GM23338 (cell line): ENCODE results near the gene NIPA2. TPM values are rescaled to one million over a fixed set of nuclear protein-coding genes. Genes with fewer than 3 reads are reported as not detected.
A peak's percentile ranks its signal among the peaks of the same experiment; 100 is the strongest.

Source experiments
- ATAC-seq: fragments of 200-7000 bp; cut with Tn5 transposase; 3 replicates; pipeline ENCODE4 v1.9.1; 2020
- DNase-seq: peaks from one replicate; pipeline ENCODE4 v3.0.0-alpha.2; 2015; ENCODE audit warnings: low spot score
- H2AFZ ChIP-seq: fragments of 200-600 bp; sonication (generic); 2 replicates; pipeline ENCODE4 v1.8.0; 2016; ENCODE audit warnings: antibody characterized with exemption, mild to moderate bottlenecking, moderate library complexity
- H3F3A ChIP-seq: fragments of 200-600 bp; sonication (generic); replicated peaks from 2 replicates; pipeline ENCODE4 v1.8.0; 2017; ENCODE audit warnings: antibody characterized with exemption, mixed run types, low read depth
- H3K27ac ChIP-seq: fragments of 200-600 bp; sonication (generic); 2 replicates; pipeline ENCODE4 v1.6.1; 2016; ENCODE audit warnings: low read depth
- H3K27me3 ChIP-seq: fragments of 200-600 bp; sonication (generic); 2 replicates; pipeline ENCODE4 v1.8.0; 2016; ENCODE audit warnings: mild to moderate bottlenecking, mixed run types, moderate library complexity; ENCODE audit not compliant: insufficient read depth
- H3K36me3 ChIP-seq: fragments of 200-600 bp; sonication (generic); 2 replicates; pipeline ENCODE4 v1.8.0; 2016; ENCODE audit warnings: mild to moderate bottlenecking; ENCODE audit not compliant: insufficient read depth
- H3K4me1 ChIP-seq: fragments of 200-600 bp; sonication (generic); 2 replicates; pipeline ENCODE4 v1.8.0; 2016; ENCODE audit warnings: mild to moderate bottlenecking, moderate library complexity; ENCODE audit not compliant: insufficient read depth
- H3K4me2 ChIP-seq: fragments of 200-600 bp; sonication (generic); 2 replicates; pipeline ENCODE4 v1.7.1; 2017; ENCODE audit warnings: mixed run types
- H3K4me3 ChIP-seq: fragments of 200-600 bp; sonication (generic); 2 replicates; pipeline ENCODE4 v1.6.1; 2016; ENCODE audit warnings: mixed run types
- H3K79me2 ChIP-seq: fragments of 200-600 bp; sonication (generic); replicated peaks from 2 replicates; pipeline ENCODE4 v1.8.0; 2017; ENCODE audit warnings: mild to moderate bottlenecking; ENCODE audit not compliant: insufficient read depth
- H3K9me2 ChIP-seq: fragments of 200-600 bp; sonication (generic); 2 replicates; pipeline ENCODE4 v1.8.0; 2017; ENCODE audit not compliant: insufficient read depth
- H4K20me1 ChIP-seq: fragments of 200-600 bp; sonication (generic); replicated peaks from 2 replicates; pipeline ENCODE4 v1.8.0; 2017; ENCODE audit warnings: mild to moderate bottlenecking; ENCODE audit not compliant: insufficient read depth
- H3K27ac Mint-ChIP-seq: 2 replicates; pipeline ENCODE4 v1.8.0; 2020; ENCODE audit warnings: inconsistent platforms, mild to moderate bottlenecking, moderate library complexity, mixed read lengths
- H3K27me3 Mint-ChIP-seq: 3 replicates; pipeline ENCODE4 v1.8.0; 2022; ENCODE audit warnings: low read depth, mild to moderate bottlenecking, moderate library complexity, mixed read lengths, inconsistent platforms; ENCODE audit not compliant: insufficient read depth, poor library complexity
- H3K36me3 Mint-ChIP-seq: 3 replicates; pipeline ENCODE4 v1.8.0; 2021; ENCODE audit warnings: low read depth, mild to moderate bottlenecking, inconsistent platforms, moderate library complexity, mixed read lengths
- H3K4me1 Mint-ChIP-seq: 3 replicates; pipeline ENCODE4 v1.8.0; 2020; ENCODE audit warnings: mild to moderate bottlenecking, inconsistent platforms, mixed read lengths
- H3K4me3 Mint-ChIP-seq: 3 replicates; pipeline ENCODE4 v1.8.0; 2021; ENCODE audit warnings: moderate library complexity, mild to moderate bottlenecking, inconsistent platforms, mixed read lengths
- H3K9me3 Mint-ChIP-seq: 3 replicates; pipeline ENCODE4 v1.8.0; 2020; ENCODE audit warnings: moderate library complexity, mild to moderate bottlenecking, inconsistent platforms, mixed read lengths
- CTCF ChIP-seq, 2 experiments: fragments of 200-600 bp in 1 of 2; sonication (generic) in 1 of 2; conservative IDR thresholded peaks; 2 replicates each; pipeline versions ENCODE4 v1.5.1 to v1.6.1; 2016 to 2017; ENCODE audit warnings: antibody characterized with exemption in 2 of 2, low read depth in 2 of 2, mild to moderate bottlenecking in 2 of 2, moderate library complexity in 1 of 2
- ETS1 ChIP-seq: IDR thresholded peaks from 2 replicates; pipeline ENCODE4 v1.6.1; 2016; ENCODE audit warnings: antibody characterized with exemption
- EZH2 ChIP-seq: fragments of 200-600 bp; sonication (generic); IDR thresholded peaks from one replicate; pipeline ENCODE4 v1.8.0; 2017; ENCODE audit warnings: antibody characterized with exemption, mild to moderate bottlenecking, low read depth; ENCODE audit not compliant: unreplicated experiment
- JUNB ChIP-seq: IDR thresholded peaks from one replicate; pipeline ENCODE4 v1.6.1; 2016; ENCODE audit warnings: antibody characterized with exemption; ENCODE audit not compliant: unreplicated experiment
- NANOG ChIP-seq: IDR thresholded peaks from 2 replicates; pipeline ENCODE4 v1.6.1; 2016; ENCODE audit warnings: antibody characterized with exemption, borderline replicate concordance
- POLR2AphosphoS5 ChIP-seq: IDR thresholded peaks from 2 replicates; pipeline ENCODE4 v1.6.1; 2016; ENCODE audit warnings: antibody characterized with exemption, low read depth
- REST ChIP-seq: IDR thresholded peaks from one replicate; pipeline ENCODE4 v1.6.1; 2018; ENCODE audit warnings: antibody characterized with exemption; ENCODE audit not compliant: unreplicated experiment
- STAT1 ChIP-seq: IDR thresholded peaks from one replicate; pipeline ENCODE4 v1.6.1; 2016; ENCODE audit warnings: antibody characterized with exemption; ENCODE audit not compliant: unreplicated experiment
- ZNF114 ChIP-seq: fragments of 250-450 bp; sonication (Bioruptor Pico); IDR thresholded peaks from 2 replicates; pipeline ENCODE4 v1.5.0; 2020; ENCODE audit warnings: mild to moderate bottlenecking, moderate library complexity
- ZNF331 ChIP-seq: fragments of 250-450 bp; sonication (Bioruptor Pico); IDR thresholded peaks from 2 replicates; pipeline ENCODE4 v1.5.0; 2020; ENCODE audit warnings: low read depth, mild to moderate bottlenecking, moderate library complexity
- ZNF462 ChIP-seq: fragments of 250-450 bp; sonication (Bioruptor Pico); IDR thresholded peaks from 2 replicates; pipeline ENCODE4 v1.5.0; 2020; ENCODE audit warnings: mild to moderate bottlenecking, moderate library complexity
- polyA plus RNA-seq: library from polyadenylated mRNA; unstranded; fragments of >200 nt; fragmentation: Nextera tagmentation; extraction: Ambion mirVana; gene quantifications from 2 replicates; pipeline ENCODE4 v1.2.1, GENCODE V29; 2016
- total RNA-seq: library from RNA; depleted of rRNA; stranded (reverse); fragments of >200 nt; shearing (Covaris generic); gene quantifications from 2 replicates; pipeline ENCODE4 v1.2.3, GENCODE V29; 2014

Gene NIPA2
- total and polyA plus RNA-seq, 2 experiments from 2014 or later = 35.0 to 105 TPM

GRCh38 chr15:22902981-22903380, 64.5 kb downstream of the NIPA2 start:
- no peaks in the 10 kb centered on the region for H3F3A ChIP-seq
- Mint-ChIP-seq H3K27me3 (no peaks in the 10 kb centered on the region), H3K36me3 (peaks cover 28% of the 10 kb centered on the region), H3K27ac (peak overlapping the region; percentile 87), H3K4me1 (no peaks in the 10 kb centered on the region; the same call in 2 of the 3 replicates), H3K4me3 (no peak overlapping the region), H3K9me3 (no peaks in the 10 kb centered on the region)
- H3K4me1 ChIP-seq = no peaks in the 10 kb centered on the region
- no peak for ATAC-seq
- DNase-seq = no peak
- TF ChIP-seq NANOG (no peak), POLR2AphosphoS5 (no peak), REST (no peak), ZNF462 (CRISPR knock-in tag) (no peak), ZNF331 (CRISPR knock-in tag) (no peak), ZNF114 (CRISPR knock-in tag) (no peak), ETS1 (no peak), STAT1 (no peak), JUNB (no peak), CTCF (conservative IDR thresholded peaks at IDR 0.05; ENCODE audit: low read depth in 2 of 2) (no peak), EZH2 (no peak)
- H3K9me2 ChIP-seq = no peaks in the 10 kb centered on the region
- H2AFZ ChIP-seq = no peak overlapping the region
- H3K4me3 ChIP-seq = no peak overlapping the region
- H3K79me2 ChIP-seq = no peaks in the 10 kb centered on the region
- H4K20me1 ChIP-seq = no peaks in the 10 kb centered on the region
- no peak overlapping the region for H3K27ac ChIP-seq
- no peaks in the 10 kb centered on the region; the same call in 1 of the 2 replicates for H3K36me3 ChIP-seq
- no peaks in the 10 kb centered on the region for H3K27me3 ChIP-seq
- no peak overlapping the region for H3K4me2 ChIP-seq
